ENCODE measurements around the gene SKA3. TPM values are rescaled to one million over a fixed set of nuclear protein-coding genes. Genes with fewer than 3 reads are reported as not detected.
"Not testable (repeated sequence)": the region's sequence is repeated elsewhere in the genome, so short reads cannot be mapped to it uniquely, and the experiment has no call there.

The SKA3 gene
- total RNA-seq, 1 donor from 2014 or later, result 0.65 TPM

DNA sequence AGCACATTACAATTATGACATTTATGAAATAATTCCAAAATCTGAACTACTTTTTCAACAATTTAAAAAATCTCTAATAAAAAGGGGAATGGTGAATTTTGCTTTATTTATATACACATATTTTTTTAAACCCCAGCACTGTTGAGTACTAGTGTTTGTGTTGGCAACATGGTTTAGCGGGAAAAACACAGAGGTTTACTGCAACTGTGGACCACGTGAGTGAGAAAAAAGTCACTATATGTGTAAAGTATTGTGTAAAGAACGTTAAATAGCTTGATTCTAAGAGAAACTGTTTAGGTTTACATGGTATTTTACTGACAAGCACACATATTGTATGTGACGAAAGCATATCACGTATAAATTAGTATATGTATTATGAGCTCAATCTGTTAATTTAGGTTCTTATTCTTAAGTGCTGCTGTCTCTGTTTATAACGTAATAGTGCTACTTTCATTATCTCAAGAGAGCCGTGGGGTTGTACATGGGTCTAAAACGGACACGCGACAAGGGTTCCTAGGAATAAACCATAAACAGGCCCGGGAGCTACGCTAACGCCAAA is 617 bp downstream of the SKA3 start:
- DNase-seq (ENCODE audit: low spot score), result no peak
- intact Hi-C loops (cut with DNase I), result no loop called here

DNA sequence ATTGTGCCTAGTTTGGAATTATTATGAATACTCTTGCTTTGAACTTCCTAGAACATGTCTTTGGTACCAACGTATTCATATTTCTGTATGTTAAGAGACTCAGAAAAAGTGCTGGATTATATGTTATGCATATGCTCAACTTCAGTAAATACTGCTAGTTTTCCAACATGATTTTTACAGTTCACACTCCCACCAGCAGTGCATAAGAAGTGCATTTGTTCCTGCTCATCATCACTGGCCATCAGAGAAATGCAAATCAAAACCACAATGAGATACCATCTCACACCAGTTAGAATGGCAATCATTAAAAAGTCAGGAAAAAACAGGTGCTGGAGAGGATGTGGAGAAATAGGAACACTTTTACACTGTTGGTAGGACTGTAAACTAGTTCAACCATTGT is 2.6 kb downstream of the SKA3 start:
- intact Hi-C loops (cut with DNase I); DNase-seq (ENCODE audit: low spot score): not testable (repeated sequence)

DNA sequence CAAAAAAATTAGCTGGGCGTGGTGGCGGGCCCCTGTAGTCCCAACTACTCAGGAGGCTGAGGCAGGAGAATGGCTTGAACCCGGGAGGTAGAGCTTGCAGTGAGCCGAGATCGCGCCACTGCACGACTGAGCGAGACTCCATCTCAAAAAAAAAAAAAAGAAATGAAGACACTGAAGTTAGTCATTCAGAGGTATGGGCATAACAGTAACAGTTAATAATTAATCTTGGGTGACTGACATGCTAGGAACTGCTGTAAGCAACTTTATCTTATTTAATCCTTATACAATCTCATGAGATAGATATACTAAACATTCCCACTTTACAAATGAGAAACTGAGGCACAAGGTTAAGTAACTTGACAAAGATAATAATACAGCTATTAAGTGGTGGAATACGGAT is 4.9 kb downstream of the SKA3 start:
- no peak for DNase-seq (ENCODE audit: low spot score)
- intact Hi-C loops (cut with DNase I), result no loop called here

DNA sequence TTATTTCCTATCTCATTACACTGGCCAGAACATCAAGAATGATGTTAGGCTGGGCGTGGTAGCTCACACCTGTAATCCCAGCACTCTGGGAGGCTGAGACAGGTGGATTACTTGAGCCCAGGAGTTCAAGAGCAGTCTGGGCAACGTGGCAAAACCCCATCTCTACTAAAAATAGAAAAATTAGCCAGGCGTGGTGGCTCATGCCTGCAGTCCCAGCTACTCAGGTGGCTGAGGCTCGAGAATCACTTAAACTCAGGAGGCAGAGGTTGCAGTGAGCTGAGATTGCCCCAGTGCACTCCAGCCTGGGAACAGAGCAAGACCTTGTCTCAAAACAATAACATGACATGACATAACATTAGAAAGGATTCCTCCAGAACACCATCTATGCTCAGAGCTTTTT is 10.7 kb downstream of the SKA3 start:
- intact Hi-C loops (cut with DNase I), result not testable (repeated sequence)

DNA sequence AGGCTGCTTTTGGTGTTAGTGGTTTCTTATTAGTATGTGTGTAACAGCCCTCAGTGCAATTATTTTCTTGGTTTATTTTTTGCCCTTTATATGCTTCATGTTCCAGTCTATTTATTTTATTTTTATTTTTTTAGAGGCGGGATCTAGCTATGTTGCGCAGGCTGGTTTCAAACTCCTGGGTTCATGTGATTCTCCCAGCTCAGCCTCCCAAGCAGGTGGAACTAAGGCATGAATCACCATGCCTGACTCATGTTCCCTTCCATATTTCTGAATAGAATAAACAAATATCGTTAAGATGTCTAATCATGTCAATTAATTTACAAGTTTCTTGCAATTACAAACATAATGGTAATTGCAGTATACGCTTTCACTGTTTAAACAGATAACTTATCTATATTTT is 11.7 kb downstream of the SKA3 start:
- no peak for DNase-seq (ENCODE audit: low spot score)
- intact Hi-C loops (cut with DNase I), result no loop called here

More for the DNA sequence above, 10.7 kb downstream of the SKA3 start:
- DNase-seq (ENCODE audit: low spot score), result not testable (repeated sequence)

DNA sequence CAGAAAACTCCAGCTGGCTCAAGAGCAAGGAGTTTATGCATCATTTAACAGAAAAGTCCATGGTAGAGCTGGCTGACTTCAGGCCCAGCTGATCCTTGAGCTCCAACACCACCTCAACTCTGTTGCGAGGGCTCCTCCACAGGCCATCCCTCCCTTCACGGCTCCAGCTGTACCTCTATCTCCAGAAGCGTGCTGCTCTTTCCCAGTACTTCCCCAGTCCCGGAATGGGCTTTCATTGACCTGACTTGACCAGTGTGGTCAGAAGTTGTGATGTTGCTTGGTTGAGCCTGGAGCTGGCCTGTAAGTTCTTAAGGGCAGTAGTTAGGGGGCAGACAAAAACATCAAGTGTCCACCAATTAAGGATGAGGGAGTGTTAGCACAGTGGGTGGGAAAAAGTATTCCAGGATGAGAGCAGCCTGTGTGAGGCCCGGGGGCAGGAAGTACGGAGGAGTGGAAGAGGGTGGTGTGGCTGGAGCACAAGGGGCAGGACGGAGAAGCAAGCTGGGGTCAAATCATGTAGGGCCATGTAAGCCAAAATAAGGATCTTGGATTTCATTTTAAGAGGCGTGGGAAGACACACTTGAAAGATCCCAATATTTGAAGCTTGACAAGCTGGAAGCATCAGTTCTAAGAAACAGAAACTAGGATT is 24.0 kb downstream of the SKA3 start:
- intact Hi-C loops (cut with DNase I), result no loop called here
- no peak for DNase-seq (ENCODE audit: low spot score)

DNA sequence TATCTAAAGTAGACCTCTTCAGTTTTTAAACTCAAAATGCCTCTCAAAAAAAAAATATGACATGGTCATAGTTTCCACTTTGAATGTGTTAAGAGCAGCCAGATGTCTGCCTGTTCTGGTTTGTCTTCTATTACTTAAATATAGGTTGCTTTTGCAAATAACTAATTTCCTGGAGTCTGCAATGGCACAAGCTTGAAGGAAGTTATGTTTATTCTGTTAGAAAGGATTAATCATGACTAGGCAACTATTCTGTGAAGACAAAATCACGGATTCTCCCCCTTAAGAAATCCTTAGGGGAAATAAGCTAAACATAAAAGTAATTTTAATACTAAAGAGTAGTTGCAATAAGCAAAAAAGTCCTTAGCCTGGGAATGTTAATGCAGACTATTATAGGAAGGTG is 26.3 kb downstream of the SKA3 start:
- intact Hi-C loops (cut with DNase I), result no loop called here
- DNase-seq (ENCODE audit: low spot score), result no peak

DNA sequence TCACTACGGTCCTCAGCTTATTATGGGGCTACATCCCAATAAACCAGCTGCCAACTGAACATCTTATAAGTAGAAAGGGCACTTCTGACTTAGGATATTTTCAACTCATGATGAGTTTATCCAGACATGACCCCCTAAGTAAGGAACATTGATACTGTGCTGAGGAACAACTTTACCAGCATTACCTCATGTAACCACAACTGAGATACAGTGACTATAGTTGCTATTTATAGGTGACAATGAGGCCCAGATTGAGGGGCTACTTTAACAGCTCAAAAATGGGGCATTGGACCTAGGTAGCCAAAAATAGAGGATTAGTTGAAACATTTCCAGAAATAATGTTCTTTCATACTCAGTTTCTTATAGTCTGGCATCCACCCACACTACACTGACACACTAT is 26.8 kb downstream of the SKA3 start:
- intact Hi-C loops (cut with DNase I), result no loop called here

DNA sequence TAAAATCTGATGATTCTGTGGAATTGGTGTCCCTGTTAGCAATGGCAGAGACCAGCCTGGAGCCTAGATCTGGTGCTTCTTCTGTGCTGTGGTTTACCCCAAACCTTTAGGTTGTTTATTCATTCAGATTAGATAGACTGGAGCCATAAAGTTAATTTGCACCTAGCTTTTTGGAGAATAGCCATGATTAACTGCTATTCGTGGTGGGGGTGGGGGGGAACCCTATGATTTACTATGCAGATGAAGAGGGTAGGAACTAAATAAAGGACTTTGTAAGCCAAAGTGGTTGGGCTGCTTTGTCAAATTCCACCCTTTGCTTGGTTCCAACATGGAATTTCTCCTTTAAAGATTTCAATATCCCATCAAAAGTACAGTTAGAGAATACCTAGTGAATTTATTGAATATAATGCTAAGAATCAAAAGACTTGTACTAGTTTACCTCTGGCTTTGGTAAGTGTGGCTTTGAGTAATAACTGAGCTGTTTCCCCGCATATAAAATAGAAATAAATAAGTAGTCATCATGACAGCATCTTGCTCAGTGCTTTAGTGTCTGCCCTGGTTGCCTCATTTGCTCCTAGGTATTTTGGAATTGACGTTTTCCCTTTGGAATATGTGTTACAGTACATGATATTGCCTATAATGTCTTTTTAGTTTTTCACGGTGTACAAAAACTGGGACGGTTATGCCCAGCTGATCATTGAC is 27.6 kb downstream of the SKA3 start:
- DNase-seq (ENCODE audit: low spot score), result no peak
- intact Hi-C loops (cut with DNase I), result no loop called here

More for the DNA sequence above, 26.8 kb downstream of the SKA3 start:
- DNase-seq (ENCODE audit: low spot score), result no peak

DNA sequence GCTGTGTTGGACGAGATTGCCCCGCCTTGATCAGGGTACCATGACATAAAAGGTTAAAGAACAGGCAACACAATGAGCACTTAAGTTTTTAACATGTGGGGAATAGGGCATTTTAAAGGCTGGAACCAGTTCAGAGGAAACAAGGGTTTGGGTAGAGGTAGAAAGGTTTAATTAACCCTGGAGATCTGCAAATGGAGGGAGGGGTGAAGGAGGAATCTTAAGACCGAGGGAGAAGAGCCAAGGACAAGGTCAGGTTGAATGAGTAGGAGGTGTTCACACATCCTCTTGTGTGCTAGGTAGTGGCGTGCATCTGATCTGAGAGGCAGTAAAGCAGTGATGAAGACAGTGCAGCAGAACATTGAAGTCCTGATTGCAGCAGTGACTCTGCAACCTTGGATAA is 28.5 kb downstream of the SKA3 start:
- no peak for DNase-seq (ENCODE audit: low spot score)
- intact Hi-C loops (cut with DNase I), result no loop called here

DNA sequence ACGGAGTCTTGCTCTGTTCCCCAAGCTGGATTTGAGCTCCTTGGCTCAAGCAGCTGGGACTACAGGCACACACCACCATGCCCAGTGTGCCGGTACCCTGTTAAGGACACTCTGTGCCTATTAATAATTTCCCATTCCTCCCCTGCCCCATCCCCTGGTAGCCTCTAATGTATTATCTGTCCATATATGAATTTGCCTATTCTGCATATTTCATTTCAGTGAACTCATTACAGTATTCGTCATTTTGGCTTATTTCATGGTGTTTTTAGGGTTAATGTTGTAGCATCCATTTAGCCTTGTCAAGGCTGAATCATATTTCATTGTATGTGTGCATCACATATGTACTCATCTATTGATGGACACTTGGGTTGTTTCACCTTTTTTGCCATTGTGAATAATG is 33.6 kb downstream of the SKA3 start:
- DNase-seq (ENCODE audit: low spot score), result no peak
- intact Hi-C loops (cut with DNase I), result no loop called here

DNA sequence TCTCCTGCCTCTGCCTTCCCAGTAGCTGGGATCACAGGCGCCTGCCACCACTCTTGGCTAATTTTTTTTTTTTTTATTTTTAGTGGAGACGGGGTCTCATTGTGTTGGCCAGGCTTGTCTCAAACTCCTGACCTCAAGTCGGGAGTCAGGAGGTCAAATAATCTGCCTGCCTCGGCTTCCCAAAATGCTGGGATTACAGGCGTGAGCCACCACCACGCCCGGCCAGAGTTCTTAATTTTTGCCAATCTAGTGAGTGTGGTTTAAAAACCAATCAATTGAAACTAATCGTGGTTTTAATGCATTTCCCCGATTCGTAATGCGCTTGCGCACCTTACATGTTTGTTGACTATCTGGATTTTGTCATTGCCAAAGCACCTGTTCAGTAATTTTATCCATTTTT is 37.0 kb downstream of the SKA3 start:
- no peak for DNase-seq (ENCODE audit: low spot score)
- intact Hi-C loops (cut with DNase I), result no loop called here

DNA sequence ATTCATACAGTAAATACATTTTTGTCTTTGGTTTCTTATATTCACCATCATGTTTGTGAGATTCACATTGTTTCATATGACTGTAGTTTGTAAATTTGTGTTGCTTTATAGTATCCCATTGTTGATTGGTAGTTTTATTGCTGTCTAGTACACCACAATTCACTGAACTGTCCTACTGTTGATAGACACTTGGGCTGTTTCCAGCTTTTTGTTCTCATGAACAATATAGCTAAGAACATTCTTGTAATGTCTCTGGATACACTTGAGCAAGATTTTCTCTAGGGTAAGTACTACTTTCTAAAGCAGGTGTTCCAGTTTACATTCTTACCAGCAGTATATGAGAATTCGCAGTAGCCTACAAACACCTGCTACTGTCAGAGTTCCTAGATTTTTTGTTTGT is 37.8 kb downstream of the SKA3 start:
- DNase-seq (ENCODE audit: low spot score), result no peak
- intact Hi-C loops (cut with DNase I), result no loop called here

DNA sequence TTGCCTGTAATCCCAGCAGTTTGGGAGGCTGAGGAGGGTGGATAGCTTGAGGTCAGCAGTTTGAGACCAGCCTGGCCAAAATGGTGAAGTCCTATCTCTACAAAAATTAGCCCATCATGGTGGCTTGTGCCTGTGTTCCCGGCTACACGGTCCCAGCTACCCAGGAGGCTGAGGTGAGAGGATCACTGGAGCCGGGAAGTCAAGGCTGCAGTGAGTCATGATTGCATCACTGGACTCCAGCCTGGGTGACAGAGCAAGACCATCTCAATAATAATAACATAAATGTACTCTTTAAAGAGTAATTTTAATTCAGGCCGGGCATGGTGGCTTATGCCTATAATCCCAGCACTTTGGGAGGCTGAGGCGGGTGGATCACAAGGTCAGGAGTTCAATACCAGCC is 38.7 kb downstream of the SKA3 start:
- intact Hi-C loops (cut with DNase I), result no loop called here
- DNase-seq (ENCODE audit: low spot score), result no peak

DNA sequence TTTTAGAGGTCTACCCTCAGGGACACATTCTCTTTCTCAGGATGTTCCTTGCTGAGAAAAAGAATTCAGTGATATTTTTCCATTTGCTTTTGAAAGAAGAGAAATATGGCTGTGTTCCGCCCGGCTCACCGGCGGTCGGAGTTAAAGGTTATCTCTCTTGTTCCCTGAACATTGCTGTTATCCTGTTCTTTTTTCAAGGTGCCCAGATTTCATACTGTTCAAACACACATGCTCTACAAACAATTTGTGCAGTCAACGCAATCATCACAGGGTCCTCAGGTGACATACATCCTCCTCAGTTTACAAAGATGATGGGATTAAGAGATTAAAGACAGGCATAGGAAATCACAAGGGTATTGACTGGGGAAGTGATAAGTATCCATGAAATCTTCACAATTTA is 40.5 kb downstream of the SKA3 start:
- intact Hi-C loops (cut with DNase I); DNase-seq (ENCODE audit: low spot score): not testable (repeated sequence)

DNA sequence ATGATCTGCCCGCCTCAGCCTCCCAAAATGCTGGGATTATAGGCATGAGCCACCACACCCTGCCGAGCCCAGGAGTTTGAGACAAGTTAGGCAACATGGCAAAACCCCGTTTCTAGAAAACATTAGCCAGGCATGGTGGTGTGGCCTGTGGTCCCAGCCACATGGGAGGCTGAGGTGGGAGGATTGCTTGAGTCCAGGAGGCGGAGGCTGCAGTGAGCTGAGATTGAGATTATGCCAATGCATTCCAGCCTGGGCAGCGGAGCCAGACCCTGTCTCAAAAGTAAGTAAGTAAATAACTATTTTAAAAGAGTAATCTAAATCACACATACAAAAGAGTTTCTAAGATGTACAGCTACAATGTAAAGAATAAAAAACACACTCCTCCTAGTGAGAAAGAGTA is 41.9 kb downstream of the SKA3 start:
- DNase-seq (ENCODE audit: low spot score), result no peak
- intact Hi-C loops (cut with DNase I), result loop anchor here (5.0 kb wide), 1 partner anchor 192 kb away; no protein-coding TSS in a partner anchor

DNA sequence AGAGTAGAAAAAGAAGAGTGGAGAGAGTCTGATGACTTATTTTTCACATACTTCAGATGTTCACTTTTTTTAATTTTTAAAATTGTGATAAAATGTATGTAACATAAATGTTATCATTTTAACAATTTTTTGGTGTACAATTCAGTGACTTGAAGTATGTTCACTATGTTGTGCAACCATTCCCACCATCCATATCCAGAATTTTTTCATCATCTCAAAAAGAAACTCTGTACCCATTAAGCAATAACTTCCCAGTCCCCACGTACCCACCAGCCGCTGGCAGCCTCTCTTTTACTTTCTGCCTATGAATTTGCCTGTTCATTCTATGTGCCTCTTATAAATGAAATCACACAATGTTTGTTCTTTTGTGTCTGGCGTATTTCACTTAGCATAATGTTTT is 43.3 kb downstream of the SKA3 start:
- no peak for DNase-seq (ENCODE audit: low spot score)
- intact Hi-C loops (cut with DNase I), result loop anchor here (5.0 kb wide), 1 partner anchor 191 kb away; no protein-coding TSS in a partner anchor

DNA sequence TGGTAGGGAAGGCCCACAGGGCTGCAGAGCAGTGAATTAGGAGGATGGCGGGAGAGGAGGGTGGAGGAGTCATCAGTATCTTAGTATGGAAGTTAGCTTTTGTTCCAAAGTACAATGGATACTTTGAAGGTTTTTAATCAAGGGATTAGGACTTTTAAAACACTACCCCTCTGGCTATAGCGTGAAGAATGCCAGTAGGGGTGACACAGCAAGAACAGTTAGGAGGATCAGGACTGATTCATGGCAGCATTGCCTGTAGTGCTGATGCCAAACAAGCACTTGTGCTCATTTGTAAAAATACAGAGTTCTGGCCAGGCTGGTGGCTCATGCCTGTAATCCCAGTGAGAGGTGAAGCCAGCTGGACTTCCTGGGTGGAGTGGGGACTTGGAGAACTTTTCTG is 46.2 kb downstream of the SKA3 start:
- DNase-seq (ENCODE audit: low spot score), result no peak
- intact Hi-C loops (cut with DNase I), result loop anchor here (5.0 kb wide), 1 partner anchor 188 kb away; no protein-coding TSS in a partner anchor

DNA sequence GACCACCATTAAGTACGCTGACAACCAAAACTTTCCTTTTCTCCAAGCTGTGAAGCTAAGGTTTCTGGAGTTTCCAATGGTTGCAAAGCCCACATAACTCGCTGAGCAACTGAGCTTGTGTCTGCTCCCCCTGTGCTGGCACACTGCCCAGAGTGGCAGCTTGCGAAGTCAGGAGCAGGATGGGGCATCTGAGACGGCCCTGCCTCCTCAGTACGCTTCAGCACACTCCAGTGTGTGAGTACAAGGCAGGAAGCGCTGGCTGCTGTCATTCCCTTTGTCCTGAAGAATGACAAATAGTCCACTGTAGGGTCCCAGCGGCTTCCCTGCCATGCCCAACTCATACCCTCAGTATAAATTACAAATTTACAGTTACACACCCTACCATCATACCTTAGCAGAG is 51.5 kb downstream of the SKA3 start:
- DNase-seq (ENCODE audit: low spot score), result no peak
- intact Hi-C loops (cut with DNase I), result no loop called here

DNA sequence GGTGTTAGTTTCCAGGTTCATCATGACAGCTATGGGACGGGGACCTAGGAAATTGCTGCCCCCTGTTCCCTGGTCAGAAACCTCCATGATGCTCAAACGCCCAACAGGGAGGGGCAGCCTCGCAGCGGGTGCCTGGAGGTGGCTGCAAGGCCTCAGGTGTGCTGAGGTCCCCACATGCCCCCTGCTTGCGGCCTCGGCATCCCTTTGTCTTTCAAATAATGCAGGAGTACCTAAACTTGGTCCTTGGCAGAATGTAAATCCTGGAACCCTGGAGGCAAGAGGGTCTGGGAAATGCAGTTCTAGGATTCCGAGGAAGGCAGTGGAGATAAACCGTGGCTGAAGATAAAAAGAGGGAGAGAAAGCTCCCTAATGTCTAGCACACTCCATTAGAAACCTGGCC is 52.4 kb downstream of the SKA3 start:
- intact Hi-C loops (cut with DNase I), result no loop called here

DNA sequence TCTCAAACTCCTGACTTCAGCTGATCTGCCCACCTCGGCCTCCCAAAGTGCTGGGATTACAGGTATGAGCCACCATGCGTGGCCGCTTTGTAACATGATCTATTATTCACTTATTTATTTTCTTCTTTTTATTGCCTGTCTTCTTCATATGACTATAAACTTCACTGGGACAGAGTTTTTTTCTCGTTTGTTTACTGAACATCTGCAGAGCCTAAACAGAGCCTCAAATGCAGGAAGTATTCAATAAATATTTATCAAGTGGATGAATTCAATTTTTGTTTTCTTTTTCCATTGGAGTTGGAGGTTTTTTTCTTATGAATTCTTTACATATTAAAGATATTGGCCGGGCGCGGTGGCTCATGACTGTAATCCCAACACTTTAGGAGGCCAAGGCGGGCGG is 54.7 kb downstream of the SKA3 start:
- intact Hi-C loops (cut with DNase I), result no loop called here
- no peak for DNase-seq (ENCODE audit: low spot score)

More for the DNA sequence above, 52.4 kb downstream of the SKA3 start:
- DNase-seq (ENCODE audit: low spot score), result no peak
